Esophagus muscularis mucosa (tissue), 4 donors: ENCODE results near the gene C1orf21.

Experiments used
- EP300 ChIP-seq: sonication (generic); formaldehyde crosslinking; IDR thresholded peaks from one replicate; pipeline ENCODE4 v1.6.1; 2017; ENCODE audit warnings: antibody characterized with exemption
- POLR2A ChIP-seq: fragments of 450-650 bp; IDR thresholded peaks from one replicate; pipeline ENCODE4 v1.6.1; 2017; ENCODE audit warnings: antibody characterized with exemption, moderate library complexity, mild to moderate bottlenecking, low read depth
- POLR2AphosphoS5 ChIP-seq, 2 donors: sonication (generic); formaldehyde crosslinking; IDR thresholded peaks; one replicate each; pipeline ENCODE4 v1.6.1; 2017; ENCODE audit warnings: antibody characterized with exemption in 2 of 2
- TF ChIP-seq, protein P1 (sequence below), 3 experiments: fragments of 200-600 bp in 2 of 3; fragments of 450-650 bp in 1 of 3; sonication (generic) in 2 of 3; IDR thresholded peaks; one replicate each; pipeline ENCODE4 v1.5.1; 2017 to 2019; ENCODE audit warnings: antibody characterized with exemption in 3 of 3, mild to moderate bottlenecking in 2 of 3, moderate library complexity in 1 of 3

DNA sequence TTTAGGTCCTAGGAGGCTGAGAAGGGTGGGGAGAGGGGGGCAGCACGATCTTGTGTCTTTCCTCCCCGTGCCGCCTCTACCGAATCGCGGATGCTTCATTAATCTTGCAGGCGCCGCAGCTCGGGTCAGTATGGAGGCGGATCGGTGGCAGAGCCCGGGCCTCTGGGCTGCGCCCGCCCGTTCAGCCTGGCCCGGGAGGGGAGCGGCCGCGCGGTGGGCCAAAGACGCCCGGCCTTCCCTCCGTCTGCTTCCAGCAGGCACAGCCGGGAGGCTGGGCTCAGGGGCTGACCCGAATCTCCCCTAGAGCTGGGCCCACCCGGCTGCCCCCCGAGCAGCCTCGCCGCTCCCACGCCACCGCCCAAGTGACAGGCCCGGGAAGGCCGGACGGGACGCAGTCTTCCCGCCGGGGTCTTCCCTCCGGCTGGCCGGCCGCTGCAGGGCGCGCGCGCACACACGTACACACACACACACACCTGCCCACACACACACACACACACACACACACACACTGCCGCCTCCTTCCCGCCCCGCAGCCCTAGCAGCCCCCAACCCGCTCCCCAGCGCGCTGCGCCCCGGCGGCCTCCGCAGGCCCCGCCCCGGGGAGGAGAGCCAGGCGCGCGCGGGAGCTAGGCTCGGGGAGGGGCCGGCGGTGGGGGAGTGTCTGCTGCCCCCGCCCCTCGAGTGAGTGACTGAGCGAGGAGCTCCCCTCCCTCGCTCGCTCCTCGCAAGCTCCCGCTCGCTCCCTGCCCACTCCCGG lies at the start of gene C1orf21:
- TF ChIP-seq POLR2A (peak; percentile 87), EP300 (no peak), POLR2AphosphoS5 (IDR thresholded peaks at IDR 0.05) (peak; percentile 86 to 98)
- TF ChIP-seq, protein P1, sequence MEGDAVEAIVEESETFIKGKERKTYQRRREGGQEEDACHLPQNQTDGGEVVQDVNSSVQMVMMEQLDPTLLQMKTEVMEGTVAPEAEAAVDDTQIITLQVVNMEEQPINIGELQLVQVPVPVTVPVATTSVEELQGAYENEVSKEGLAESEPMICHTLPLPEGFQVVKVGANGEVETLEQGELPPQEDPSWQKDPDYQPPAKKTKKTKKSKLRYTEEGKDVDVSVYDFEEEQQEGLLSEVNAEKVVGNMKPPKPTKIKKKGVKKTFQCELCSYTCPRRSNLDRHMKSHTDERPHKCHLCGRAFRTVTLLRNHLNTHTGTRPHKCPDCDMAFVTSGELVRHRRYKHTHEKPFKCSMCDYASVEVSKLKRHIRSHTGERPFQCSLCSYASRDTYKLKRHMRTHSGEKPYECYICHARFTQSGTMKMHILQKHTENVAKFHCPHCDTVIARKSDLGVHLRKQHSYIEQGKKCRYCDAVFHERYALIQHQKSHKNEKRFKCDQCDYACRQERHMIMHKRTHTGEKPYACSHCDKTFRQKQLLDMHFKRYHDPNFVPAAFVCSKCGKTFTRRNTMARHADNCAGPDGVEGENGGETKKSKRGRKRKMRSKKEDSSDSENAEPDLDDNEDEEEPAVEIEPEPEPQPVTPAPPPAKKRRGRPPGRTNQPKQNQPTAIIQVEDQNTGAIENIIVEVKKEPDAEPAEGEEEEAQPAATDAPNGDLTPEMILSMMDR (IDR thresholded peaks at IDR 0.05) = no peak
